ENCODE results near the gene TTC9B.
A peak's percentile ranks its signal among the peaks of the same experiment; 100 is the strongest.

TTC9B gene

GRCh38 chr19:40217934-40218890 lies at the start of gene TTC9B:
TSS of gene TTC9B (minus strand) at chr19:40218384. CDS start at chr19:40218381, 3 bp downstream.
- peak; percentile 13 for DNase-seq (ENCODE audit: low read depth)

GRCh38 chr19:40267601-40267997 lies 49.4 kb upstream of the TTC9B start:
- DNase-seq (ENCODE audit: low read depth): no peak

- no peak for DNase-seq (ENCODE audit: low read depth)
These were observed 48.9 kb upstream of the TTC9B start for GRCh38 chr19:40266912-40267600.

GRCh38 chr19:40266119-40266518 lies 47.9 kb upstream of the TTC9B start:
- no peak for DNase-seq (ENCODE audit: low read depth)

- DNase-seq (ENCODE audit: low read depth): no peak
These were observed 47.5 kb upstream of the TTC9B start for GRCh38 chr19:40265763-40266099.

- no peak for DNase-seq (ENCODE audit: low read depth)
These were observed 47.0 kb upstream of the TTC9B start for GRCh38 chr19:40265055-40265762.

- DNase-seq (ENCODE audit: low read depth): no peak
These were observed 46.3 kb upstream of the TTC9B start for GRCh38 chr19:40264314-40265054.

- no peak for DNase-seq (ENCODE audit: low read depth)
These were observed 45.5 kb upstream of the TTC9B start for GRCh38 chr19:40263440-40264313.

- no peak for DNase-seq (ENCODE audit: low read depth)
These were observed 44.2 kb upstream of the TTC9B start for GRCh38 chr19:40262422-40262821.

- no peak for DNase-seq (ENCODE audit: low read depth)
These were observed 43.4 kb upstream of the TTC9B start for GRCh38 chr19:40261631-40262030.

- no peak for DNase-seq (ENCODE audit: low read depth)
These were observed 38.9 kb upstream of the TTC9B start for GRCh38 chr19:40257096-40257517.

- no peak for DNase-seq (ENCODE audit: low read depth)
These were observed 38.3 kb upstream of the TTC9B start for GRCh38 chr19:40256512-40256911.

- DNase-seq (ENCODE audit: low read depth): no peak
These were observed 37.5 kb upstream of the TTC9B start for GRCh38 chr19:40255619-40256166.

- no peak for DNase-seq (ENCODE audit: low read depth)
These were observed 36.7 kb upstream of the TTC9B start for GRCh38 chr19:40254714-40255418.

GRCh38 chr19:40253611-40254092 lies 35.5 kb upstream of the TTC9B start:
- DNase-seq (ENCODE audit: low read depth): no peak

GRCh38 chr19:40252395-40252794 lies 34.2 kb upstream of the TTC9B start:
- peak; percentile 5 for DNase-seq (ENCODE audit: low read depth)

GRCh38 chr19:40251991-40252390 lies 33.8 kb upstream of the TTC9B start:
- no peak for DNase-seq (ENCODE audit: low read depth)

GRCh38 chr19:40251244-40251643 lies 33.1 kb upstream of the TTC9B start:
- DNase-seq (ENCODE audit: low read depth): no peak

- DNase-seq (ENCODE audit: low read depth): no peak
These were observed 31.6 kb upstream of the TTC9B start for GRCh38 chr19:40249781-40250180.

GRCh38 chr19:40249201-40249600 lies 31.0 kb upstream of the TTC9B start:
- DNase-seq (ENCODE audit: low read depth): no peak
